Measurements from ENCODE around the gene PARP14. TPM values are rescaled to one million over a fixed set of nuclear protein-coding genes. Genes with fewer than 3 reads are reported as not detected.

Gene PARP14
- 36.0 and 64.0 TPM in 2 replicates for total RNA-seq

GRCh38 chr3:122680475-122681283, at the start of gene PARP14:
PARP14 (plus strand) TSS chr3:122680839; CDS start chr3:122680884, 45 bp downstream.

Other genes starting within 250 kb of the PARP14 start
- 21.4 and 33.4 TPM in 2 replicates for gene KPNA1, start 165.9 kb upstream of the PARP14 start, total RNA-seq
- 15.7 and 17.2 TPM in 2 replicates for gene PARP9, start 116.5 kb upstream of the PARP14 start, total RNA-seq
- gene DTX3L, start 116.5 kb upstream of the PARP14 start, total RNA-seq = 11.0 and 15.9 TPM in 2 replicates
- gene PARP15, start 103.2 kb upstream of the PARP14 start, total RNA-seq = under 0.01 and 0.56 TPM in 2 replicates
- 4.2 and 8.7 TPM in 2 replicates for gene HSPBAP1, start 113.0 kb downstream of the PARP14 start, total RNA-seq
- 13.4 and 23.1 TPM in 2 replicates for gene SLC49A4, start 114.2 kb downstream of the PARP14 start, total RNA-seq

Data from regular cardiac myocyte (primary cell).